ENCODE measurements around the gene ATP9A. TPM values are rescaled to one million over a fixed set of nuclear protein-coding genes. Genes with fewer than 3 reads are reported as not detected.
"Not testable (repeated sequence)": the region's sequence is repeated elsewhere in the genome, so short reads cannot be mapped to it uniquely, and the experiment has no call there.

Gene ATP9A
- total RNA-seq, 1 donor from 2014 or later, result 35.8 TPM

DNA sequence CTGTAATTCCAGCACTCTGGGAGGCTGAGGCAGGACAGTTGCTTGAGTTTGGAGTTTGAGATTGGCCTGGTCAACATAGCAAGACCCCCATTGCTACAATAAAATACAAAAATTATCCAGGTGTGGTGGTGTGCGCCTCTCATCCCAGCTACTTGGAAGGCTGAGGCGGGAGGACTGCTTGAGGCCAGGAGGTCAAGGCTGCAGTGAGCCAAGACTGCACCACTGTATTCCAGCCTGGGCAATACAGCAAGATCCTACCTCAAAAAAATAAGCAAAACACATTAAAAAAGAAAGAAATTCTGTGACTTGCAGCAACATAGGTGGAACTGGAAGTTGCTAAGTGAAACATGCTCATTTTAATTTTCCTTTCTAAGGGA is 119.6 kb downstream of the ATP9A start:
- H3K36me3 ChIP-seq, result no peaks in the 10 kb centered on the region
- H3K4me1 ChIP-seq, result no peaks in the 10 kb centered on the region
- H3K27ac ChIP-seq, result no peak overlapping the region
- intact Hi-C loops (cut with DNase I), result loop anchor here (10.0 kb wide), 1 partner anchor 116 kb away; the partner anchor contains the start of gene ATP9A
- no peaks in the 10 kb centered on the region for H3K9me3 ChIP-seq
- no peaks in the 10 kb centered on the region for H3K27me3 ChIP-seq
- TF ChIP-seq, protein P1, sequence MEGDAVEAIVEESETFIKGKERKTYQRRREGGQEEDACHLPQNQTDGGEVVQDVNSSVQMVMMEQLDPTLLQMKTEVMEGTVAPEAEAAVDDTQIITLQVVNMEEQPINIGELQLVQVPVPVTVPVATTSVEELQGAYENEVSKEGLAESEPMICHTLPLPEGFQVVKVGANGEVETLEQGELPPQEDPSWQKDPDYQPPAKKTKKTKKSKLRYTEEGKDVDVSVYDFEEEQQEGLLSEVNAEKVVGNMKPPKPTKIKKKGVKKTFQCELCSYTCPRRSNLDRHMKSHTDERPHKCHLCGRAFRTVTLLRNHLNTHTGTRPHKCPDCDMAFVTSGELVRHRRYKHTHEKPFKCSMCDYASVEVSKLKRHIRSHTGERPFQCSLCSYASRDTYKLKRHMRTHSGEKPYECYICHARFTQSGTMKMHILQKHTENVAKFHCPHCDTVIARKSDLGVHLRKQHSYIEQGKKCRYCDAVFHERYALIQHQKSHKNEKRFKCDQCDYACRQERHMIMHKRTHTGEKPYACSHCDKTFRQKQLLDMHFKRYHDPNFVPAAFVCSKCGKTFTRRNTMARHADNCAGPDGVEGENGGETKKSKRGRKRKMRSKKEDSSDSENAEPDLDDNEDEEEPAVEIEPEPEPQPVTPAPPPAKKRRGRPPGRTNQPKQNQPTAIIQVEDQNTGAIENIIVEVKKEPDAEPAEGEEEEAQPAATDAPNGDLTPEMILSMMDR (IDR thresholded peaks at IDR 0.05), result no peak
- no peak for TF ChIP-seq POLR2AphosphoS5 (IDR thresholded peaks at IDR 0.05; ENCODE audit: insufficient read depth in 1 of 2, low read depth in 1 of 2)
- TF ChIP-seq POLR2A (IDR thresholded peaks at IDR 0.05), result no peak
- no peak overlapping the region for H3K4me3 ChIP-seq
- DNase-seq (ENCODE audit: extremely low spot score in 2 of 2), result no peak

DNA sequence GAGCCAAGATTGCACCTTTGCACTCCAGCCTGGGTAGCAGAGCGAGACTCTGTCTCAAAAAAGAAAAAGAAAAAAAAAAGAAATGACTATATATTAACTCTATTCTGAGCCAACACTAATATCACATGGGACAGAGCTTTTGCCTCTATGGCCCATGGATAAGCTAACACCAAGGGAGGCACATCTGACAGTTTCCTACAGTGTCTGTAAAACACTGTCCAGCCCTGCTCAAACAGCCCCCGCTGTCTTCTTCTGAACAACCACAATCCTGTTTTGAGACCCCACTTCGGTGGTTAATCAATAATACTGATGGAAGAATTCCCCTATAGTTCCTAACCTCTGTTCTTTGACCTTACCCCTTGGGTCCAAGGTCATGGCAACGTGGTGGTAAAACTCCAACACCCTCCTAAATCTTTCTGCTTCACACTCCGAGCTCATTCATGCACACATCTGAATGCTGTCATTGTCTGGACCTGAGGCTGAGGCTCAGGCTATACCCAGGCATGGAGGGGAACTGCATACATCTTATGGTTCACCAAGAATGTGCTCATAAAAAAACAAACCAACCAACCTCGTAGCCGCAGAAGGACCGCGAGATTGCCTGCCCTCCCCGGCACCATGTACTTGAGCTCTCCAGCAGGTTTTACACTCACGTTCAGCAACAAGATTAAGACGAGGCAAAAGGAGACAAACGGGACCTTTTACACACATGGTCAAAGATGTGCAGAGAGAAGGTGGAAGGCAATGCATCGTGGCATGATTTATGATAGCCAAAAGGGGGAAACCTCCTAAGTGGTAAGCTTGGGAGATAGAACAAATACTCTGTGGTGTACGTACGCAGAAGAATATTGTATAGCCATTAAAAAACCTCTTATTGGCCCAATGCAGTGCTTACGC is 120.3 kb downstream of the ATP9A start:
- Histone ChIP-seq H3K36me3 (no peaks in the 10 kb centered on the region), H3K4me3 (no peak overlapping the region), H3K4me1 (no peaks in the 10 kb centered on the region), H3K27me3 (no peaks in the 10 kb centered on the region), H3K9me3 (no peaks in the 10 kb centered on the region), H3K27ac (no peak overlapping the region)
- TF ChIP-seq, protein P1 (IDR thresholded peaks at IDR 0.05), result no peak
- TF ChIP-seq POLR2AphosphoS5 (IDR thresholded peaks at IDR 0.05; ENCODE audit: insufficient read depth in 1 of 2, low read depth in 1 of 2), result no peak
- no peak for TF ChIP-seq POLR2A (IDR thresholded peaks at IDR 0.05)
- no peak for DNase-seq (ENCODE audit: extremely low spot score in 2 of 2)
- intact Hi-C loops (cut with DNase I), result loop anchor here (10.0 kb wide), 1 partner anchor 117 kb away; the partner anchor contains the start of gene ATP9A

DNA sequence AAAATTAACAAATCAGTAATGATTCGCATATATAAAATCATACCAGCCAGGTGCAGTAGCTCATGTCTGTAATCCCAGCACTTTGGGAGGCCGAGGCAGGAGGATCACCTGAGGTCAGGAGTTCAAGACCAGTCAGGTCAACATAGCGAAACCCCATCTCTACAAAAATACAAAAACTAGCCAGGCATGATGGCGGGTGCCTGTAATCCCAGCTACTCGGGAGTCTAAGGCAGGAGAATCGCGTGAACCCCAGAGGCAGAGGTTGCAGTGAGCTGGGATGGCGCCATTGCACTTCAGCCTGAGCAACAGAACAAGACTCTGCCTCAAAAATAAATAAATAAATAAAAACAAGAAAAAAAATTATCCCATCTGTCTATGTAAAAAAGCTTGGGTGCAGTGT is 124.4 kb downstream of the ATP9A start:
- intact Hi-C loops (cut with DNase I), result loop anchor here (10.0 kb wide), 1 partner anchor 121 kb away; the partner anchor contains the start of gene ATP9A
- H3K36me3 ChIP-seq; H3K4me1 ChIP-seq; H3K27me3 ChIP-seq; H3K9me3 ChIP-seq; H3K4me3 ChIP-seq; H3K27ac ChIP-seq; DNase-seq (ENCODE audit: extremely low spot score in 2 of 2): not testable (repeated sequence)

DNA sequence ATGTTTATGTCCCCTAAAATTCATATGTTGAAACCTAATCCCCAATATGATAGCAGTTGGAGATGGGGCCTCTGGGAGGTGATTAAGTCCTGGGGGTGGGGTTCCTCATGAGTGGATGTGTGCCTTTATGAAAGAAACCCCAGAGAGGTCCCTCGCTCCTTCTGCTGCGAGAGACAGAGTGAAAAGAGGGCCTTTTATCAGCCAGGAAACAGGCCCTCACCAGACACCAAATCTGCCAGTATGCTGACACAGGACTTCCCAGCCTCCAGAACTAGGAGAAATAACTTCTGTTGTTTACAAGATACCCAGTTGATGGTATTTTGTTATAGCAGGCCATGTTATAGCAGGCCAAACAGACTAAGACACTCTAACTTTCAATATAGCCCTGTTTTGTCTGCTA is 124.8 kb downstream of the ATP9A start:
- intact Hi-C loops (cut with DNase I), result loop anchor here (10.0 kb wide), 1 partner anchor 121 kb away; the partner anchor contains the start of gene ATP9A
- no peaks in the 10 kb centered on the region for H3K36me3 ChIP-seq
- DNase-seq (ENCODE audit: extremely low spot score in 2 of 2), result no peak
- TF ChIP-seq POLR2AphosphoS5 (IDR thresholded peaks at IDR 0.05; ENCODE audit: insufficient read depth in 1 of 2, low read depth in 1 of 2) (no peak), POLR2A (IDR thresholded peaks at IDR 0.05) (no peak)
- TF ChIP-seq, protein P1 (IDR thresholded peaks at IDR 0.05), result no peak
- no peaks in the 10 kb centered on the region for H3K9me3 ChIP-seq
- no peak overlapping the region for H3K4me3 ChIP-seq
- H3K4me1 ChIP-seq, result no peaks in the 10 kb centered on the region
- H3K27me3 ChIP-seq, result no peaks in the 10 kb centered on the region
- H3K27ac ChIP-seq, result no peak overlapping the region

DNA sequence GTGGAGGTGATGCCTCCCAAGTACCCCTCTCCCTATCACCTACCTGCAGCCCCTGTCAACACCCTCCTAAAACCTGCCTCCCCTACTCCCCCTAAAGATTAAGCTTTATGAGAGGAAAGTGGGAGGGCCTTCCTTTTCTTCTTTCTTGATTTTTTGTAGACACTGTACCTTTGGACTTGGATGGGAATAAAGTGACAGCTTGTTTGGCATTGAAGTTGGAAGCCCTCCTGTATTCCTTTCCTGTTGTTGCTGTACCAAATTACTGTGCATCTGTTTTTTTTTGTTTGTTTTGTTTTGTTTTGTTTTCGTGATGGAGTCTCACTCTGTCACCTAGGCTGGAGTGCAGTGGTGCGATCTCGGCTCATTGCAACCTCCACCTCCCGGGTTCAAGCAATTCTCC is 126.3 kb downstream of the ATP9A start:
- intact Hi-C loops (cut with DNase I), result loop anchor here (10.0 kb wide), 1 partner anchor 123 kb away; the partner anchor contains the start of gene ATP9A
- H3K36me3 ChIP-seq, result no peaks in the 10 kb centered on the region
- no peak overlapping the region for H3K4me3 ChIP-seq
- no peaks in the 10 kb centered on the region for H3K4me1 ChIP-seq
- H3K9me3 ChIP-seq, result no peaks in the 10 kb centered on the region
- no peak overlapping the region for H3K27ac ChIP-seq
- H3K27me3 ChIP-seq, result no peaks in the 10 kb centered on the region
- DNase-seq (ENCODE audit: extremely low spot score in 2 of 2), result no peak
- TF ChIP-seq POLR2AphosphoS5 (IDR thresholded peaks at IDR 0.05; ENCODE audit: insufficient read depth in 1 of 2, low read depth in 1 of 2) (no peak), POLR2A (IDR thresholded peaks at IDR 0.05) (no peak)
- TF ChIP-seq, protein P1 (IDR thresholded peaks at IDR 0.05), result no peak
